ENCODE measurements around the gene PPT2. TPM values are rescaled to one million over a fixed set of nuclear protein-coding genes. Genes with fewer than 3 reads are reported as not detected.

PPT2 gene
- polyA plus RNA-seq, 1 donor from 2014 or later = 330 TPM

GRCh38 chr6:32181148-32181702 lies 27.3 kb downstream of the PPT2 start:
- no peaks in the 10 kb centered on the region for H4K20me1 ChIP-seq (ENCODE audit: insufficient read depth)
- no peaks in the 10 kb centered on the region for H3K9me3 ChIP-seq (ENCODE audit: low read length)
- H3K9me2 ChIP-seq (ENCODE audit: insufficient read depth, low read length) = no peaks in the 10 kb centered on the region
- no peak overlapping the region for H2AFZ ChIP-seq (ENCODE audit: low read depth, low read length)
- H3F3A ChIP-seq (ENCODE audit: insufficient read depth, low read length, poor library complexity, severe bottlenecking) = peaks cover 4% of the 10 kb centered on the region
- H3K4me2 ChIP-seq (ENCODE audit: low read length) = no peak overlapping the region
- H3K36me3 ChIP-seq (ENCODE audit: insufficient read depth, low read length) = no peaks in the 10 kb centered on the region
- no peaks in the 10 kb centered on the region for H3K27me3 ChIP-seq (ENCODE audit: insufficient read depth, low read depth, low read length)
- H3K27ac ChIP-seq (ENCODE audit: low read length) = no peak overlapping the region
- no peak overlapping the region for H3K4me3 ChIP-seq (ENCODE audit: low read length)
- H3K79me2 ChIP-seq (replicated peaks; ENCODE audit: insufficient read depth, low read length) = peaks cover 19% of the 10 kb centered on the region
- no peak overlapping the region for H3K9ac ChIP-seq (ENCODE audit: low read length)
- no peak for TF ChIP-seq TAF1 (IDR thresholded peaks at IDR 0.05; ENCODE audit: low read depth)
- TF ChIP-seq EZH2 (IDR thresholded peaks at IDR 0.05; ENCODE audit: borderline replicate concordance, insufficient read depth, low read length, poor library complexity, severe bottlenecking) = no peak

GRCh38 chr6:32181915-32182529 lies 28.1 kb downstream of the PPT2 start:
- Histone ChIP-seq H3K27me3 (ENCODE audit: insufficient read depth, low read depth, low read length) (no peaks in the 10 kb centered on the region), H3K9ac (ENCODE audit: low read length) (no peak overlapping the region), H2AFZ (ENCODE audit: low read depth, low read length) (no peak overlapping the region), H3K79me2 (replicated peaks; ENCODE audit: insufficient read depth, low read length) (peaks cover 19% of the 10 kb centered on the region), H3K36me3 (ENCODE audit: insufficient read depth, low read length) (no peaks in the 10 kb centered on the region), H3K9me2 (ENCODE audit: insufficient read depth, low read length) (no peaks in the 10 kb centered on the region), H4K20me1 (ENCODE audit: insufficient read depth) (no peaks in the 10 kb centered on the region), H3K9me3 (ENCODE audit: low read length) (no peaks in the 10 kb centered on the region), H3F3A (ENCODE audit: insufficient read depth, low read length, poor library complexity, severe bottlenecking) (peaks cover 3% of the 10 kb centered on the region), H3K27ac (ENCODE audit: low read length) (no peak overlapping the region), H3K4me3 (ENCODE audit: low read length) (no peak overlapping the region), H3K4me2 (ENCODE audit: low read length) (no peak overlapping the region)
- TF ChIP-seq MXI1 (conservative IDR thresholded peaks at IDR 0.05; ENCODE audit: poor library complexity, severe bottlenecking) (no peak), EZH2 (IDR thresholded peaks at IDR 0.05; ENCODE audit: borderline replicate concordance, insufficient read depth, low read length, poor library complexity, severe bottlenecking) (no peak), CTCF (IDR thresholded peaks at IDR 0.05; ENCODE audit: poor library complexity, severe bottlenecking) (no peak), POLR2AphosphoS5 (IDR thresholded peaks at IDR 0.05) (no peak), EP300 (conservative IDR thresholded peaks at IDR 0.05; ENCODE audit: poor library complexity, severe bottlenecking) (no peak), SMC3 (conservative IDR thresholded peaks at IDR 0.05; ENCODE audit: poor library complexity) (no peak), RAD21 (conservative IDR thresholded peaks at IDR 0.05) (no peak), REST (IDR thresholded peaks at IDR 0.05; ENCODE audit: borderline replicate concordance) (no peak), TAF1 (IDR thresholded peaks at IDR 0.05; ENCODE audit: low read depth) (no peak)

Data from neural cell (in vitro differentiated cells).